PC-3 (cell line): ENCODE data around the gene PGA4. TPM values are rescaled to one million over a fixed set of nuclear protein-coding genes. Genes with fewer than 3 reads are reported as not detected.

ENCODE experiments used
- ATAC-seq: fragments of 200-7000 bp; cut with Tn5 transposase; 2 replicates; pipeline ENCODE4 v1.9.1; 2020; ENCODE audit warnings: mild to moderate bottlenecking, moderate library complexity
- BruUV-seq: library from RNA; stranded (reverse); fragments of 400-500 nt; replicated peaks from 2 replicates; lab custom pipeline; 2021; lab: Mats Ljungman, UMichigan
- CTCF ChIA-PET: fragments of 300-600 bp; sonication (Branson Sonifier 250); formaldehyde crosslinking; loops from one replicate; lab custom pipeline; 2022; ENCODE audit warnings: antibody characterized with exemption; lab: Charles Lee
- POLR2A ChIA-PET: fragments of 300-600 bp; sonication (Branson Sonifier 250); formaldehyde crosslinking; loops from one replicate; lab custom pipeline; 2022; ENCODE audit warnings: antibody characterized with exemption; ENCODE audit not compliant: unreplicated experiment; lab: Charles Lee
- DNase-seq: peaks from one replicate; pipeline ENCODE4 v3.0.0-alpha.2; 2015
- H2AFZ ChIP-seq: fragments of 300-600 bp; sonication (generic); 2 replicates; pipeline ENCODE4 v1.6.0; 2016; ENCODE audit warnings: antibody characterized with exemption, low read length
- H3F3A ChIP-seq: fragments of 300-600 bp; sonication (generic); one replicate; pipeline ENCODE4 v1.6.0; 2017; ENCODE audit warnings: antibody characterized with exemption, low read length, control low read depth, mild to moderate bottlenecking; ENCODE audit not compliant: unreplicated experiment
- H3K27ac ChIP-seq: fragments of 300-600 bp; sonication (generic); 2 replicates; pipeline ENCODE4 v1.5.1; 2016; ENCODE audit warnings: mild to moderate bottlenecking, low read length
- H3K27me3 ChIP-seq: fragments of 300-600 bp; sonication (generic); 2 replicates; pipeline ENCODE4 v1.6.1; 2016; ENCODE audit warnings: low read length, mixed read lengths
- H3K36me3 ChIP-seq: fragments of 300-600 bp; sonication (generic); 2 replicates; pipeline ENCODE4 v1.6.1; 2016; ENCODE audit warnings: low read depth, mixed run types, low read length, mixed read lengths
- H3K4me1 ChIP-seq: fragments of 300-600 bp; sonication (generic); 2 replicates; pipeline ENCODE4 v1.5.1; 2016; ENCODE audit warnings: low read length; ENCODE audit not compliant: insufficient read depth
- H3K4me2 ChIP-seq: fragments of 300-600 bp; sonication (generic); 2 replicates; pipeline ENCODE4 v1.6.0; 2016; ENCODE audit warnings: low read length
- H3K4me3 ChIP-seq: fragments of 300-600 bp; sonication (generic); 2 replicates; pipeline ENCODE4 v1.5.1; 2016; ENCODE audit warnings: mild to moderate bottlenecking, low read length, mixed read lengths
- H3K79me2 ChIP-seq: fragments of 300-600 bp; sonication (generic); 2 replicates; pipeline ENCODE4 v1.6.1; 2017; ENCODE audit warnings: low read length, mixed read lengths
- H3K9ac ChIP-seq: fragments of 300-600 bp; sonication (generic); 2 replicates; pipeline ENCODE4 v1.6.0; 2016; ENCODE audit warnings: mild to moderate bottlenecking, low read length
- H3K9me2 ChIP-seq: fragments of 300-600 bp; sonication (generic); replicated peaks from 2 replicates; pipeline ENCODE4 v1.6.1; 2016; ENCODE audit warnings: mixed run types, low read length, mixed read lengths
- H3K9me3 ChIP-seq: fragments of 300-600 bp; sonication (generic); 2 replicates; pipeline ENCODE4 v1.6.1; 2016; ENCODE audit warnings: low read length, mixed read lengths
- H4K20me1 ChIP-seq: fragments of 300-600 bp; sonication (generic); 2 replicates; pipeline ENCODE4 v1.6.1; 2016; ENCODE audit warnings: low read length, mixed read lengths
- EZH2 ChIP-seq: fragments of 300-600 bp; sonication (generic); IDR thresholded peaks from one replicate; pipeline ENCODE4 v1.6.1; 2017; ENCODE audit warnings: antibody characterized with exemption, mild to moderate bottlenecking, low read length; ENCODE audit not compliant: unreplicated experiment
- EZH2phosphoT487 ChIP-seq: fragments of 300-600 bp; sonication (generic); IDR thresholded peaks from 2 replicates; pipeline ENCODE4 v1.6.1; 2018; ENCODE audit warnings: mild to moderate bottlenecking, antibody characterized with exemption, low read length, borderline replicate concordance
- intact Hi-C: fragments of 100-400 bp; cut with micrococcal nuclease; formaldehyde crosslinking; loops from 2 replicates; pipeline ENCODE4 v1.9.0; 2023
- total RNA-seq: library from RNA; depleted of rRNA; stranded (reverse); fragments of >200 nt; gene quantifications from 2 replicates; pipeline ENCODE4 v1.2.3, GENCODE V29; 2014
- TF ChIP-seq, protein P1 (sequence below): fragments of 300-600 bp; sonication (generic); conservative IDR thresholded peaks from 2 replicates; pipeline ENCODE4 v1.5.1; 2017; ENCODE audit warnings: antibody characterized with exemption, low read depth, mild to moderate bottlenecking, low read length

PGA4 gene
- total RNA-seq, 1 experiment from 2014 or later = not detected

DNA sequence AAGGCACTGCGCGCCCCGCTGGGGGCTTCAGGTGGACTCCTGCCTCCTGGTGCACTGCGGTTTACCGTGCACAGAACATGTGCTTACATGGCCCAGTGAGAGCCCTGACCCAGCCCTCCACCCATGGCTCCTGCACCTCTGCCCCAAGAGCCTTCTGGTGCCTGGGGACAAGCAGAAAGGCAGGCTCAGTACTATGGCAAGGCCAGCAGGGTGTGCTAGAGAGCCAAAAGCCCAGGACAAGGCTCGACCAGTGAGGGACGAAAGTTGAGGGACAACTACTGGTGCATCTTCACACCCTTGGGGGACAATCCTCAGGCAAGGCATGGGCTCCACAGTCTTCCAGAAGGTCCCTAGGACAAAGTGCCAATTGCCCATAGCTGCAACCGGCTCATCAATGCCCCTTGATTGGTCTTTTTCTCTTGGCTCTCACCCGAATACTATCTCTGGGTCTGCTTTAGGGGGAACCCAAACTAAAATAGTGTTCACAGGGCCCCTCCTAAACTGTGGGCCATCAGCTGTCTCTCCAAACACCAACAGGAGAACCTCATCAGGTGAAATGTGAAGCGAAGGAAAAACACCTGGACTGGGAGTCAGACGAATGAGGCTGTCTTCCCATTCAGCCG is 32.4 kb downstream of the PGA4 start:
- CTCF ChIA-PET = interaction anchor here (0.6 kb wide), 2 partner anchors 139 to 637 kb away, joined by 3 to 11 read pairs; no protein-coding TSS in a partner anchor
- no peak overlapping the region for H3K4me2 ChIP-seq
- POLR2A ChIA-PET = no interaction called here
- H3F3A ChIP-seq = no peaks in the 10 kb centered on the region
- H3K9me2 ChIP-seq = no peaks in the 10 kb centered on the region
- no peaks in the 10 kb centered on the region for H3K79me2 ChIP-seq
- DNase-seq (peak; percentile 79), ATAC-seq (peak; percentile 97)
- H3K27ac ChIP-seq = no peak overlapping the region
- no peak overlapping the region for H3K4me3 ChIP-seq
- no peak overlapping the region for H2AFZ ChIP-seq
- intact Hi-C loops = loop anchor here (10.0 kb wide), 1 partner anchor 80 kb away; the partner anchor contains the start of genes DDB1 and TKFC
- H4K20me1 ChIP-seq = no peaks in the 10 kb centered on the region
- BruUV-seq = no TSS peak
- H3K4me1 ChIP-seq = no peaks in the 10 kb centered on the region
- no peaks in the 10 kb centered on the region for H3K9me3 ChIP-seq
- TF ChIP-seq EZH2phosphoT487 (no peak), EZH2 (no peak)
- TF ChIP-seq, protein P1, sequence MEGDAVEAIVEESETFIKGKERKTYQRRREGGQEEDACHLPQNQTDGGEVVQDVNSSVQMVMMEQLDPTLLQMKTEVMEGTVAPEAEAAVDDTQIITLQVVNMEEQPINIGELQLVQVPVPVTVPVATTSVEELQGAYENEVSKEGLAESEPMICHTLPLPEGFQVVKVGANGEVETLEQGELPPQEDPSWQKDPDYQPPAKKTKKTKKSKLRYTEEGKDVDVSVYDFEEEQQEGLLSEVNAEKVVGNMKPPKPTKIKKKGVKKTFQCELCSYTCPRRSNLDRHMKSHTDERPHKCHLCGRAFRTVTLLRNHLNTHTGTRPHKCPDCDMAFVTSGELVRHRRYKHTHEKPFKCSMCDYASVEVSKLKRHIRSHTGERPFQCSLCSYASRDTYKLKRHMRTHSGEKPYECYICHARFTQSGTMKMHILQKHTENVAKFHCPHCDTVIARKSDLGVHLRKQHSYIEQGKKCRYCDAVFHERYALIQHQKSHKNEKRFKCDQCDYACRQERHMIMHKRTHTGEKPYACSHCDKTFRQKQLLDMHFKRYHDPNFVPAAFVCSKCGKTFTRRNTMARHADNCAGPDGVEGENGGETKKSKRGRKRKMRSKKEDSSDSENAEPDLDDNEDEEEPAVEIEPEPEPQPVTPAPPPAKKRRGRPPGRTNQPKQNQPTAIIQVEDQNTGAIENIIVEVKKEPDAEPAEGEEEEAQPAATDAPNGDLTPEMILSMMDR = peak; percentile 91
- H3K27me3 ChIP-seq = peaks cover 14% of the 10 kb centered on the region
- H3K9ac ChIP-seq = no peak overlapping the region
- H3K36me3 ChIP-seq = no peaks in the 10 kb centered on the region

DNA sequence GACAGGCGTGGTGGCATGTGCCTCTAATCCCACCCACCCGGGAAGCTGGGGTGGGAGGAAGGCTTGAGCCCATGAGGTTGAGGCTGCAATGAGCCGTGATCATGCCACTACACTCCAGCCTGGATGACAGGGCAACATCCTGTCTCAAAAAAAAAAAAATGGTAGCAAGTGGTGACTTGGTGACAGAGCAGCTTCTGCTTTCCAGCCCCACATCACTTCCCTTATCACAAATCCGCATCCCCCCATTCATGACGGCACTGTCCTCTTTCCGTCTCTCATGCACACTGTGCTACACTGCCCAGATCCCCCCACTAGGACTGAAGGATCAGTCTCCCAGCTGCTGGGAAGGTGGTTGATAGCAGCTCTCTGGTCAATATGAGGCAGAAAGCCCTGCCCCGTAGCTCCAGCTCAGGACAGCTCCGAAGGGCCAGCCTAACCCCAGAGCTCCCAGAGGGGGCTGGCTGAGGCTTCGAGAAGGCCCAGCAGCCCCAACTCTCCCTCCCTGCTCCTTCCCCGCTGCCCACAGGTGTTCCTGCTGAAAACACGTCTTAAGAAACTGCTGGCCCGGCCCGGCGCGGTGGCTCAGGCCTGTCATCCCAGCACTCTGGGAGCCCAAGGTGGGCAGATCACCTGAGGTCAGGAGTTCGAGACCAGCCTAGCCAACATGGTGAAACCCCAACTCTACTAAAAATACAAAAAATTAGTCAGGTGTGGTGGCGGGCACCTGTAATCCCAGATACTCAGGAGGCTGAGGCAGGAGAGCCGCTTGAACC is 34.7 kb downstream of the PGA4 start:
- no peak overlapping the region for H3K9ac ChIP-seq
- H3K9me3 ChIP-seq = no peaks in the 10 kb centered on the region

More for the DNA sequence above, 34.7 kb downstream of the PGA4 start:
- TF ChIP-seq EZH2 (no peak), EZH2phosphoT487 (no peak)
- TF ChIP-seq, protein P1 = no peak
- H3K9me2 ChIP-seq = no peaks in the 10 kb centered on the region
- H3K79me2 ChIP-seq = no peaks in the 10 kb centered on the region
- no peaks in the 10 kb centered on the region for H4K20me1 ChIP-seq
- no peaks in the 10 kb centered on the region for H3K27me3 ChIP-seq
- no peak for DNase-seq
- H2AFZ ChIP-seq = no peak overlapping the region
- POLR2A ChIA-PET = interaction anchor here (0.6 kb wide), 1 partner anchor 70 kb away, joined by 4 read pairs; no protein-coding TSS in a partner anchor
- no peaks in the 10 kb centered on the region for H3F3A ChIP-seq
- H3K4me1 ChIP-seq = no peaks in the 10 kb centered on the region
- H3K4me2 ChIP-seq = no peak overlapping the region
- H3K4me3 ChIP-seq = no peak overlapping the region
- H3K36me3 ChIP-seq = no peaks in the 10 kb centered on the region
- H3K27ac ChIP-seq = no peak overlapping the region
- ATAC-seq = no peak
- CTCF ChIA-PET = no interaction called here
- no TSS peak for BruUV-seq
- intact Hi-C loops = loop anchor here (10.0 kb wide), 1 partner anchor 78 kb away; the partner anchor contains the start of genes DDB1 and TKFC
